Gastrocnemius medialis (tissue), 4 donors: ENCODE measurements around the gene ABCC12.

Experiments used
- POLR2A ChIP-seq, 2 donors: fragments of 450-650 bp; IDR thresholded peaks; one replicate each; pipeline ENCODE4 v1.6.1; 2017; ENCODE audit warnings: antibody characterized with exemption in 2 of 2, mild to moderate bottlenecking in 2 of 2, moderate library complexity in 2 of 2
- TF ChIP-seq, protein P1 (sequence below), 5 experiments: fragments of 450-650 bp in 3 of 5; fragments of 200-600 bp in 2 of 5; sonication (generic) in 2 of 5; IDR thresholded peaks in 4 of 5; conservative IDR thresholded peaks in 1 of 5; 1 replicate in 4 of 5; 2 replicates in 1 of 5; pipeline ENCODE4 v1.5.1; 2016 to 2019; ENCODE audit warnings: antibody characterized with exemption in 5 of 5, mild to moderate bottlenecking in 3 of 5, moderate library complexity in 3 of 5

DNA sequence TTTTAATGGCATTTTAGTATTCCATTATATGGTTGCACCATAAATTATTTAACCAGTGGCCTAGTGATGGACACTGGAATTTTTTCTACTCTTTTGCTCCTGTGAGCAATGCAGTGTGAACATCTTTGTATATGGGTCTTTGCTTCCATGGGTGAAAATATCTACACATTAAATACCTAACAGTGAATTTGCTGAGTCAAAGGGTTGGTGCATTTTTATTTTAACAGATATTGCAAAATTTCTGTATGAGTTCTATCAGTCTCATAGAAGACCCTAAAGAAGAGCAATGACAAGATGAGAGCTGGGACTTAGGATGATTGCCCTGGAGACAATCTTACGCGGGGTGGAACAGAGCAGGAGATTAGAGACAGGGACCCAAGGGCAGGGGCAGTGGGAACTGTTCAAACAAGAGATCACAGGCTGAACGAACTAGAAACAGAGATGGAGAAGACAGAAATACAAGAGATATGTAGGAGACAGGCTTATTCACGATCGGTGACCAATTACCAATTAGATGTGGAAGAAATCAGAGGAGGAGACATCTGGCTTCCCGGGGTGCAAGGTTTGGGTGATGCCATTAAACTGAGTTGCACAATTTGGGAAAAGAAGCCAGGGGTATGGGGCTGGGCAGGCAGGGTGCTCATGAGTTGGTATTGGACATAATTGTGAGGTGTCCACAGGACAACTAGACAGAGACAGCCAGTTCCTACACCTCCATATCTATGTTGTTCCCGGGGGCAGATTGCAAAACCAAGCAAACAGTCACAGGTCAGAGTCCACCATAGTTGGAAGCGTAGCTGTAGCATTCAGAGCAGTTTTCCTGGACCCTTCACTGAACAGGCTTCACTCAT is 48.4 kb upstream of the ABCC12 start:
- TF ChIP-seq, protein P1, sequence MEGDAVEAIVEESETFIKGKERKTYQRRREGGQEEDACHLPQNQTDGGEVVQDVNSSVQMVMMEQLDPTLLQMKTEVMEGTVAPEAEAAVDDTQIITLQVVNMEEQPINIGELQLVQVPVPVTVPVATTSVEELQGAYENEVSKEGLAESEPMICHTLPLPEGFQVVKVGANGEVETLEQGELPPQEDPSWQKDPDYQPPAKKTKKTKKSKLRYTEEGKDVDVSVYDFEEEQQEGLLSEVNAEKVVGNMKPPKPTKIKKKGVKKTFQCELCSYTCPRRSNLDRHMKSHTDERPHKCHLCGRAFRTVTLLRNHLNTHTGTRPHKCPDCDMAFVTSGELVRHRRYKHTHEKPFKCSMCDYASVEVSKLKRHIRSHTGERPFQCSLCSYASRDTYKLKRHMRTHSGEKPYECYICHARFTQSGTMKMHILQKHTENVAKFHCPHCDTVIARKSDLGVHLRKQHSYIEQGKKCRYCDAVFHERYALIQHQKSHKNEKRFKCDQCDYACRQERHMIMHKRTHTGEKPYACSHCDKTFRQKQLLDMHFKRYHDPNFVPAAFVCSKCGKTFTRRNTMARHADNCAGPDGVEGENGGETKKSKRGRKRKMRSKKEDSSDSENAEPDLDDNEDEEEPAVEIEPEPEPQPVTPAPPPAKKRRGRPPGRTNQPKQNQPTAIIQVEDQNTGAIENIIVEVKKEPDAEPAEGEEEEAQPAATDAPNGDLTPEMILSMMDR (IDR thresholded peaks at IDR 0.05 in 4 of 5, conservative IDR thresholded peaks at IDR 0.05 in 1 of 5) = no peak
- no peak for TF ChIP-seq POLR2A (IDR thresholded peaks at IDR 0.05)
